Placental pericyte (primary cell): ENCODE results near the gene MBNL2. TPM values are rescaled to one million over a fixed set of nuclear protein-coding genes. Genes with fewer than 3 reads are reported as not detected.

ENCODE experiments used
- small RNA-seq: library from RNA; depleted of rRNA; stranded (forward); fragments of <200 nt; gene quantifications from one replicate; pipeline ENCODE3, GENCODE V24; 2012; ENCODE audit warnings: low replicate concordance
- total RNA-seq: library from RNA; depleted of rRNA; stranded (reverse); fragments of >200 nt; gene quantifications from 2 replicates; pipeline ENCODE4 v1.2.3, GENCODE V29; 2012

The MBNL2 gene, protein sequence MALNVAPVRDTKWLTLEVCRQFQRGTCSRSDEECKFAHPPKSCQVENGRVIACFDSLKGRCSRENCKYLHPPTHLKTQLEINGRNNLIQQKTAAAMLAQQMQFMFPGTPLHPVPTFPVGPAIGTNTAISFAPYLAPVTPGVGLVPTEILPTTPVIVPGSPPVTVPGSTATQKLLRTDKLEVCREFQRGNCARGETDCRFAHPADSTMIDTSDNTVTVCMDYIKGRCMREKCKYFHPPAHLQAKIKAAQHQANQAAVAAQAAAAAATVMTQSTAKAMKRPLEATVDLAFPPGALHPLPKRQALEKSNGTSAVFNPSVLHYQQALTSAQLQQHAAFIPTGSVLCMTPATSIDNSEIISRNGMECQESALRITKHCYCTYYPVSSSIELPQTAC
- 75.4 and 167 TPM in 2 replicates for total RNA-seq

DNA sequence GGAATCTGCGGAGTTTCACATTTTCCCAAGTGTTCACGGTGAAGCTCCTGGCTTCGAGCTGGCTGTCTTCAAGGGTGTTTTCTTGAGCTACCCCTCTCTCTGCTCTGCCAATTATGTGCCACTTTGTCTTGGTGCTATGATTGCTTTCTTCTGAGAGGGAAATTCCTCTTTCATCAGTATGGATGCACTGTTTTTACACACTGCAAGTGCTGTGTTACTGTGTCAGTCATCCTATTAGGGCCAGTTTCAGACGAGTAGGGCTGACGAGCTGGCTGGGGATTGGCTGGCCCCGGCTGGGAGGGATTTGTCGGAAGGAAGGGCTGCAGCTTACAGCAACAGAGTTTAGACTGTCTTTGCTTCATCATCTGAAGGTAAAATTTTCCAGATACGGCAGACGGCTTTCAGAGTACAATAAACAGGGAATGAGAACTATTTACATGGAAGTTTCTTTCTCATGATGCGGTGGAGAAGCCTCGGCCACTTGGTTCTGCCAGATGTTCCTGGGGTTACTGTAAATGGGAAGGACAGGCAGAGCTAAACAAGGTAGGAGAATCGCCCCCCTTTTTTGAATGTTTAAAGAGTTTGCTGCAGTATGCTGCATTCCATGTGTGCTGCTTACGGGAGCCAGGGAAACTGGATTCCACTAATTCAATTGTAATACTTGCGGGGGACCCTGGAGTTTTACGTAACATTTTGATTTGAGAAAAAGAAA lies at the start of gene MBNL2:
Gene MBNL2, plus strand, starts transcription at position 345 of the 712 bp plus-strand sequence. CDS start 53,903 bp downstream, outside the sequence.

DNA sequence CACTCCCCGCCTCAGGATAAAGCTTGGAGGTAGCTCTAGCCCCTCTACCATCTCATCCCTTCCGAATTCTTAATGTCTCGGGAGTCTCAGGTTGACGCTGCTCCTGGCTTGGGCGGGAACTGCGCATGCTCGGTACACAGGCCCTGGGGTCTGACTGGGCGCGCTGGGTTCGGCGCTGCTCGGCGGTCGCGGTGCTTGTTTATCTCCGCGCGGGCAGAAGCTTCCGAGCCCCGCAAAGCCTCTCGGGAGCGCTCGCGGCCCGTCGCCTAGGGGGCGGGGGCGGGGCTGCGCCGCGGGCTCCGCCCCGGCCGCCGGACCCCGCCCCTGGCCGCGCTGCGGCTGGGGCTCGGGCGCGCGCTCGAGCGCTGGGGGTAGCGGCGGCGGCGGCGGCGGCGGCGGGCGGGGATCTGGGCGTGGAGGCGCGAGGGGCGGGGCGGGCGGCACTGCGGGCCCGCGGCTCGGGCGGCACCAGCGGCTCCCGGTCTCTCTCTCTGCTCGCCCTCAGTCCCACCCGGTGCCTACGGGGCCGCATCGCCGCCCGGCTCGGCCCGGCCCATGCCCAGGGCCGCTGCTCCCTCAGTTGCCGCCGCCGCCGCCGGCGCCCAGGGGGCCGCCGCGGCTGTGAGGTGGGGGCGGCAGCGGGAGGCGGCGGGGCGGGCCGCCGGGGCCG lies 211.7 kb downstream of the MBNL2 start, which contains the start of gene RAP2A:
Gene RAP2A, plus strand, starts transcription at position 443 of the 670 bp plus-strand sequence. CDS start 302 bp downstream, outside the sequence.

Small RNA genes lying within 50 kb of the gene (small RNA-seq; reads per million reads assigned to genes)
- not detected for gene AL442067.1
- gene RNA5SP37 = not detected

Other genes with a start within 250 kb of the MBNL2 start
- gene OXGR1, start 227.9 kb upstream of the MBNL2 start, total RNA-seq = not detected in 2 replicates
- gene RAP2A, start 211.8 kb downstream of the MBNL2 start, total RNA-seq = 31.7 and 32.4 TPM in 2 replicates